HG03097 (cell line): ENCODE data around the gene TRPT1.
"Not testable (repeated sequence)": the region's sequence is repeated elsewhere in the genome, so short reads cannot be mapped to it uniquely, and the experiment has no call there.

ENCODE experiments used
- ATAC-seq: cut with Tn5 transposase; IDR thresholded peaks from one replicate; pipeline ENCODE4 v1.9.1; 2021; ENCODE audit not compliant: unreplicated experiment, low FRiP score

Gene TRPT1

DNA sequence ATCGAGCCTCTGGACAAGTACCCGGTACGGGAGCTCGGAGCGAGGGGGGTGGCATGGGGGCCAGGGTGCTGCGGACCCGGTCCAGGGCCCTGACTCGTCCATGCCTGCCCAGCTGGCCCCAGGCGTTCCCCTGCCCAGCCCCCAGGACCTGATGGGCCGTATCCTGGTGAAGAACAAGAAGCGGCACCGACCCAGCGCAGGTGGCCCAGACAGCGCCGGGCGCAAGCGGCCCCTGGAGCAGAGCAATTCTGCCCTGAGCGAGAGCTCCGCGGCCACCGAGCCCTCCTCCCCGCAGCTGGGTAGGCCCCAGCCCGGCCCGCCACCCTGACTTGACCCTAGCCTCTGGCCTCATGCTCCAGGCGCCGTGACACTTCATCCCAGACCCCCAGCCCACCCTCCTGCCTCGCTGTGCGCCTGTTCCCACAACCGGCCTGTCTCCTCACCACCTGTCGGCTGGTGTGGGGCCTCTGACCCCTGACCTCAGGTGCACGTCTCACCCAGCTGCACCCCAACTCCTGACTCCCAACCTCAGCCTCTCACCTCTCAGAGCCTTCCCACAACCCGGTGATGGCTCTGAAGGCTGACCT lies 33.1 kb upstream of the TRPT1 start:
- ATAC-seq: no peak

DNA sequence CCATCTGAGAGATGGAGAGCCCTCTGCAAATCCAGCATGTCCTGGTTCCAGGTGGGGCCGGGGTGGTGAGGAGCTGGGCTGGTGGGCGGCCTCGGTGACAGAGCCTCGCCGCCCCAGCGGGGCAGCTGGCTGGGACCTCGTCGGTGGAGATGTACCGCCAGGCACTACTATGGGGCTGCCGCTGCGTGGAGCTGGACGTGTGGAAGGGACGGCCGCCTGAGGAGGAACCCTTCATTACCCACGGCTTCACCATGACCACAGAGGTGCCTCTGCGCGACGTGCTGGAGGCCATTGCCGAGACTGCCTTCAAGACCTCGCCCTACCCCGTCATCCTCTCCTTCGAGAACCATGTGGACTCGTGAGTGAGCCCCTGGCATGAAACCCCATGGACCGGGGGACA lies 32.4 kb upstream of the TRPT1 start:
- no peak for ATAC-seq

DNA sequence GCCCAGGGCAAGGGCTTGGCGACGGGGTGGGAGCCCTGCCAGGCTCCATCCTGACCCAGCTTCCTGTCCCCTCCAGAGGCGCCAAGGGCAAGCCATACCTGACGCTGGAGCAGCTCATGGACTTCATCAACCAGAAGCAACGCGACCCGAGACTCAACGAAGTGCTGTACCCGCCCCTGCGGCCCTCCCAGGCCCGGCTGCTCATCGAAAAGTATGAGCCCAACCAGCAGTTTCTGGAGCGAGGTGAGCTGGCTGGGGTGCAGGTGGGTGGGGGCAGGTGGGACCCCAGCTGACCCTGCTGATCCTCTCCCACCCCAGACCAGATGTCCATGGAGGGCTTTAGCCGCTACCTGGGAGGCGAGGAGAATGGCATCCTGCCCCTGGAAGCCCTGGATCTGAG lies 30.3 kb upstream of the TRPT1 start:
- ATAC-seq: no peak

DNA sequence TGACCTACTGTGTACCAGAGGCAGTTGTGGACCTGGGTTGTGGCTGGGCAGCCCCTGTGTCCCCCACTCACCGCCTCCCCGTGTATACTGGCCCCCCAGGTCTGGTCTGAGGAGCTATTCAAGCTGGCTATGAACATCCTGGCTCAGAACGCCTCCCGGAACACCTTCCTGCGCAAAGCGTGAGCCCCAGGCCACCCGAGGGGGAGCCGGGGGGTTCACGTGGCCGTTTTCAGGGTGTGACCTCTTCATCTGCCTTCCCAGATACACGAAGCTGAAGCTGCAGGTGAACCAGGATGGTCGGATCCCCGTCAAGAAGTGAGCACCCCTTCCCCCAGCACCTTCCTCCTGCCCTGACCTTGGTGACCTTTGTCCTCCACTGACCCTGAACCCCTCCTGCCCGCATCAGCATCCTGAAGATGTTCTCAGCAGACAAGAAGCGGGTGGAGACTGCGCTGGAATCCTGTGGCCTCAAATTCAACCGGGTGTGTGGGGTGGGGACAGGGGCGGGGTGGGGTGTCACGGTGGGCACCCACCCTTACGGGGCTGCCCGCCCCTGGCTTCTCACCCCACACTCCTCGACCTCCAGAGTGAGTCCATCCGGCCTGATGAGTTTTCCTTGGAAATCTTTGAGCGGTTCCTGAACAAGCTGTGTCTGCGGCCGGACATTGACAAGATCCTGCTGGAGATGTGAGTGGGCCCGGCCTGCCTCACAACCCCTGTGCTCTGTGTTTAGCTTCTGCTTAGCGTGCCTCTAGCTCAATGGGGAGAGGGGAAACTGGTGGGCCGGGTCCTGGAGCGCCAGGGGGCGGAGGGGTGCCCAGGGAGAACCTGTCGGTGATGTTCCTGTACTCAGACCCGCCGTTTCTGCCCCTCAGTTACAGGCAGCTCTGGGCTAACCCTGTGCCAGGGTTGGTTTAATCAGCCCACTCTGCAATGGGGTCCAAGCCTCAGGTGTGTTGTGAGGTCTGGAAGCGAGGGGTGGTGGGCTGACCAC lies 29.4 kb upstream of the TRPT1 start:
- no peak for ATAC-seq

DNA sequence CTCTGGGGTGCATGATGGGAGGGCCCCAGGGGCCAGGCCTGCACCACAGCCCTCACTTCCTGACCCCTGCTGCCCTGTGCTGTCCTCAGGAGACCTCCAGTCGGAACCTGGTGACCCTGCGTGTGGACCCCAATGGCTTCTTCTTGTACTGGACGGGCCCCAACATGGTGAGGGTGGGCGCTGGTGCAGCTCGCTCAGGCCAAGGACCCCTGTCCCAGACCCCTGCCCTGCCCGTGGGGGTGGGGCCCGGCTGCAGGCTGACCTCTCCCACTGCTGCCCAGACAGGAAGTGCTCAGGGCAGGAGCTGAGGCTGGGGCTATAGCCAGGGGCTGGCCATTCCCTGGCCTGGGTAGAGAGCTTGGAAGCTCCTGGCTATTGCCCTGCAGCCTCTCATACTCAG lies 28.3 kb upstream of the TRPT1 start:
- no peak for ATAC-seq

DNA sequence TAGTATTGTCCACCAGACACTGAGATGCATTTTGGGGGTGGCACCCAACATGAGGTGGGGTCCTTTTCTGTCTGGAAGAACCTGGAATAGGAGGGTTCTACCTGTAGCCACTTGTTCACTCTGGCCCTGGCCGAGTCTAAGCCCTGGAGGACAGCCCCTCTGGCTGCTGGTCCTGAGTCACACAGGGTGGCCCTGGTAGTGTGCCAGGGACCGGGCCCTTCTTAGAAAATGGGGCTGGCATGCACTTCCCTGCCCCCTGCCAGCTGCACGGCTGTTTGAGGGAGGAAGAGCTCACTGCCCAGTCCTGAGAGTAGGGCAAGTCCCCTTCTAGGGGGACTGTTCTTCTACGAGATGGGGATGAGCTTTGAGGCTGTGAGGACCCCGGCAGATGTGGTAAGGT lies 27.5 kb upstream of the TRPT1 start:
- no peak for ATAC-seq

DNA sequence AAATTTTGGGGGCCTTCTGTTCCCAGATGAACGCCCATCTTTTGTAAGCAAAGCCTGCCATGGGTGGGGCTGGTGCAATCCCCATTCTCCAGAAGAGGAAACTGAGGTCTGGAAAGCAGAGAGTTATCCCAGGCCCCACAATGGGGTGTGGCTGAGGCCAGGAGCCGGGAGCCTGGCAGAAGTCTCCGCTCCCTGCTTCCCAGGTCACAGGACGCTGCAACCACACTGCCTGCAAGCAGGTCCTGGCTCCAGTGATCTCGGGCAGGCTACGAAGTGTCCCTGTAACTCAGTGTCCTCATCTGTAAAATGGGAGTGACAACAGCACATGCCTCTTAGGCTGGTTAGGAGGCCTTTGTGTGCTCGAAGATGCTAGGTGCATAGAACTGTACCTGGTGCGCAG lies 27.1 kb upstream of the TRPT1 start:
- ATAC-seq: no peak

DNA sequence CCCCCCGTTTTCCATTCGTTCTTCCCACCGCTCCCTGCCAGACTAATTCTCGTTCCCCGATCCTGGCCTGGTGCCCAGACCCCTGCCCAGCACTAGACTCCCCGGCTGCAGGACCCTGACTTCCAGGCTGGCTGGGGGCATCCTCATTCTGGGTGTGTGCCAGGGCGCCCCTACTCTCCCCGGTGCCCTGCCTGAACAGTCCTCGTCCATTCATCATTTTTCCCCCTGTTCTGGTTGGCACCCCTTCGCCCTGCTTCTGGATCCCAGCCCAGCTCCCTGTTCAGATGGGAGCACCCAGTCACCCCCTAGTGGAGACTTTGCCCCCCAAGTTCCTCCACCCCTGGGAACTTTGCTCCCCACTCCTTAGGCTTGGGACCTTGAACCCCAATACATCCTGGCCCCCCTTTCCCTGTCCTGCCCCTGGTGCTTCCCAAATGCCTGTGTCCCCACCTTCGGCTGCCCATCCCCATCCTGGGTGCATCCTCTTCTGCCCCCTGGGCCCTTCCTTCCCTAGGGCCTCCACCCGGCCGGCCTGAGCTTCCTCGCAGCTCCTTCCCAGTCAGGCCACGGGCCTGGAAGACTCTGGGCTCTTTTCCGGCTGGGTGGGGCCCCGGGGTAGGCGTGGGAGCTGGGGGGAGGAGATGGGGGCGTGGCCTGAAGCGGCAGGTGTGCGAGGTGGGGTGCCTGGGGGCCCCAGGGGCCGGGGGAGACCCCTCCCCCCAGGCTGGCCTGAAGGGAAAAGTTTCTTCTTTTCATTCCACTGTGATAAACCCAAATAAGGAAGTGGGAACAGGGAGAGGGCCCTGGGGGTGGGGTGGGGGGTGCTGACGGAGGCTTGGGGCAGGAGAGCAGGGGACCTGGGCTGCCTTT lies 26.3 kb upstream of the TRPT1 start:
- no peak for ATAC-seq

DNA sequence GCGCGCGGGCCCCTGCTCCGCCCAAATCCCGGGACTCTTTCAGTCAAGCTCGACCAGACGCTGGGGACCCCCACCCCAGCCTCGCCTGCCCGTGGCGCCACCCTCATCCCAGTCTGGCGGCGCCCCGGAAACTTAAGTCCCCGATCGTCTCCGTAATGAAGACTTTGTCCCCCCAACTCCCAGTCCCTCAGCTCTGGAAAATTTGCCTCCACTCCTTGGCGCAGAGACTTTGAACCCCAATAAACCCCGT lies 25.7 kb upstream of the TRPT1 start:
- no peak for ATAC-seq

DNA sequence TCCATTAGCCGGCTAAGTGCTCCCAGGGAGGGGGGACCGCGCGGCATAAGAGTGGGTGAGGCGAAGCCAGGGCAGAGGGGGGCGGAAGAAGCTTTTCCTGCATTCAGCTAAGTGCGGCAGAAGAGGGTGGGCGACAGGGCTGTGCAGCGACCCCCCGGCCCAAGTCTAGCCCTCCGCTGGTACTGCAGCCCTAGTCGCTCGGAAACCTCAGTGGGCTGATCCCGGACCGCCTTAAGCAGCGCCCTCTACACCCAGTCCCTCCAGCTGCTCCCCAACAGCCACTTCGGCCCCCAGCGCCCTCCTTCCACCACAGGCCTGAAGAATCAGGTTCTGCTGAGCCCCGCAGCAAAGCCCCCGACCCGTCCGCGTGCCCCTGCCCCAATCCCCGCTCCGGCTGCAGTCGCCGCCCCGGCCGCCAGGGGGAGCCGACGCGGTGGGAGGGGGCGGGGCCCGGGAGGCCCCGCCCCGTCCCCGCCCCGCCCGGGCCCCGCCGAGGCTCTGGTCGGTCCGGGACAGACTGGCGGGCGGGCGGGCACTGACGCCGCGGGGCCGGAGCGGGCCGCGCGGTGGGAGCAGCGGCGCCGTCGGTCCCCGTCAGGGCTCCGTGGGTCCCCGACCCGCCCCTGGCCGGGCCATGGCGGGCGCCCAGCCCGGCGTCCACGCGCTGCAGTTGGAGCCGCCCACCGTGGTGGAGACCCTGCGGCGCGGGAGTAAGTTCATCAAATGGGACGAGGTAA lies 25.2 kb upstream of the TRPT1 start, which contains the start of gene PLCB3:
PLCB3 (plus strand) TSS at position 515 of the 737 bp plus-strand sequence; CDS start at position 635, 120 bp downstream.
- ATAC-seq: no peak

DNA sequence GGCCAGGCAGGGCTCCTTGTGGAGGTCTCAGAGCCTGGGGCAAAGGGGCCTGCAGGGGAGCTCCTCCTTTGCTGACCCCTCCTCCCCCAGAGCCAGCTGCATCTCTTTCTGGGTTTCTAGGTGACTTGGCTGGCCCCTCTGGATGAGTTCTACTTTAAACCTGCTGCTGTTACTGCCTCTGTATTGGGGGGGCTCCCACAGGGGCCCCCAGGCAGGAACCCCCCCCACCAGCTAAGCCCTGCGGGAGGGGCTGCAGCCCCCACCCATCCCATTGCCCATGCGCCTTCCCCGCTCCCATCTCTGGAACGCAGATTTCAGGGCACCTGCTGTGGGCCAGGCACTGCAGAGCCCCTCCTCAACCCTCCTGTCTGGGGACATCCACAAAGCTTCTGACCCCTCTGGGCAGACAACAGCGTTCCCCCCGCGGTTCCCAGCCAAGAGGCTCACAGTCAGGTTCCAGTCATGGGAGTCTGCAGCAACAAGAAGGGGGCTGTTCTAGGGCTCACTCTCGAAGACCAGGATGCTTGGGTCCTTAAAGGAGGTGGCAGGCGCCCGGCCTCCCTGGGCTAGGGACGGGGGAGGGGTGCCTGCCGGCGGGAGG lies 24.5 kb upstream of the TRPT1 start:
- ATAC-seq: no peak

DNA sequence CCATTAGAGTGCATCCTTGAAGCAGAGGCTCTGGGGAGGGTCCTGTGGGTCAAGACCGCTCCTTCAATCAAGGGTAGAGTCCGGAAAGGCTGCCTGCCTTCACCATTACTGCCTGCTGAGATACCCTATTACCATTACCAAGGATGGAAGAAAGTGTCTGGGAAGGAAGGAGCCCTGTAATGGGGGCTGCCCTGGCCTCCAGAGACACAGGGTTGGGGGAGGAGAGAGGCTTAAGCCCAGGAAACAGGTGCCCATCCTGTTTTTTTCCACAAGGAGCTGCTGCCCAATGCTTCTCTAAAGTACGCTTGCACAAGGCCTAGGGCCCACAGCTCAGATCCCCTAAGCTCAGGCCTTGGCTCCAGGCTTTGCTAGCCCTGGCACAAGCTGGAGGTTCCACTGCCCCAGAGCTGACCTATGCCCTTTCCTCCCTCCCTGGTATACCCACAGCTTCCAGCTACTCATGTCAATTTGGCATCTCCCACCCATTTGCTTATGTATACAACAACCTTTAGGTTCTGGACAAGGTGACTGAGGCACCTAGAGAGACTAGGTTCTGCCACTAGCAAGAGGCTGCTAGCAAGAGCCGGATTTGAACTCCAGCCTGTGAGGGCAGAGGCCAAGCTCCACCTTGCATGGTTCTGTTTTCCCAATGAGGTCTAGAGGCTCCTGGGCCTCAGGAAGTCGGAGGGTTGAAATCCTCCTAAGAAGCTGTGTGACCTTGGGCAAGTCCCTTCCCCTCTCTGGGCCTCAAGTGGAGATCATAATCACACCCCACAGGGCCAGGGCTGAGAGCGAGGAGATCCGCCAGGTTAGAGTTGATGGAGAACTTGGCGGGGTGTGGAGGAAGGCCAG lies 23.8 kb upstream of the TRPT1 start:
- no peak for ATAC-seq

DNA sequence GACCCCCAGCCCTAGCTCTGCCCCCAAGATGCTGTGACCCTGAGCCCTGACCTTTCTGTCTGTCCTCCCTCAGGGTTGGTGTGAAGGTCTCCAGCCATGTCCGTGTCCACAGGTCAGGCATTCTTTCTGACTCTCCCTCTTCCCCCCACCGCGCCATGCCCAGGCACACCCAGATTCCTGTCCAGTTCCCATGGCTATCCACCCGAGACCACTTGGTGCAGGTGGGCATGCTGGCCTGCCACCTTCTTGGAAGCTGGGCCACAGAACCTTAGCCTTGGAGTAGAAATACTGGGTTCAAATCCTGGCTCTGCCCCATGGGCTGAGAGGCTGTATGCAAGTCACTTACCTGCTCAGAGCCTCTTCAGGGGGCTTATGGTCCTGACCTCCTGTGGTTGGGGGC lies 23.1 kb upstream of the TRPT1 start:
- no peak for ATAC-seq

DNA sequence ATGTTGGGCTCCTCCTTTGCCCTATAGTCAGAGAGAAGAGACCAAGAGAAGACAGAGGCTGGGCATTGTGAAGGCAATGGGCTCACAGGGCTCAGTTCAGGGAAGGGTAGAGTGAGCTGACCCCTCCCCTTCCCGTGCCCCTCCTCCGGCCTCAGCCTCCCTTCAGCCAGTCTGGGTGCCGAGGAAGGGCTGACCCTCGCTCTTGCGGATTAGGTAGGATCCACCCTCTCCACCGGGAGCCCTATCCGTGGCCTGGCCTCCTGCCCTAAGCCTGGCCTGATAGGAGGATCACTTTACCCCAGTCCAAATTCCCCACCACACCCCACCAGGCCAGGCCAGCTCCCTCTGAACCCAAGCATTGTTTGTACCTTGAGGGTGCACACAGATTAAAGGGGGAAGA lies 22.6 kb upstream of the TRPT1 start:
- no peak for ATAC-seq

DNA sequence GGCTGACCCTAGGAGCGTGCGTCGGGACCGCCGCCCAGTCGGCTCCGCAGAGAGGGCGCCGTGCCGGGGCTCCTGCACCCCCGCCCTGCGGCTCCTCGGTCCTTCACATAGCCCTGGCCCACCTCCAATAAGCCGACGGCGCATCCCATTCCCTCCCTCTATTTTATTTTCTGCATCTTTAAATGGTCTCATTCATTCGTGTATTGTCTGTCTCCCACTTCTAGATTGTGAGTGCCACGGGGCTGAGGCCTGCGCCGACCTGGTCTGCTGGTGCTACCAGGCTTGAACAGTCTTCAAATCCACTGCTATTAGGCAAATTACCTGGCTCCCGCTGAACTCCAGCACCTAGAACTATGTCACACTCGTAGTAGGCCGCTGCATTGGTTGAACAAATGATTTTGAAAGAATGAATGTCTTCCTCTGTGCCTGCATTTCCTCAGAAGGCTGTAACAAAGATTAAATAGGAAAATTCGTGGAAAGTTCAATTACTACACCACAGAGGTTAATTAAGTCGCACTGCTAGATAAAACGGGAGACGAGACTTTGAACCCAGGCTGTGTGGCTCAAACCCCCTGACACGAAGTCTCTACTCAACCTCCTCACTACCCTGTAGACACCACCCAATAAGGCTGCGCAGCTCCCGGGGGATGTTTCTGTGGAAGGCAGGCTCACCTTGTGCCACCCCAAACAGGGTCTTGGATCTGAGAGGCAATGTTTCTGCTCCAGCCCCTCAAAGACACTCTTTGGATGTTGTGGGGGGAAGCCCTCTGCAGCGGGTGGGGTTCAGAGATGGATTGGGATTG lies 21.9 kb upstream of the TRPT1 start:
- ATAC-seq: no peak

DNA sequence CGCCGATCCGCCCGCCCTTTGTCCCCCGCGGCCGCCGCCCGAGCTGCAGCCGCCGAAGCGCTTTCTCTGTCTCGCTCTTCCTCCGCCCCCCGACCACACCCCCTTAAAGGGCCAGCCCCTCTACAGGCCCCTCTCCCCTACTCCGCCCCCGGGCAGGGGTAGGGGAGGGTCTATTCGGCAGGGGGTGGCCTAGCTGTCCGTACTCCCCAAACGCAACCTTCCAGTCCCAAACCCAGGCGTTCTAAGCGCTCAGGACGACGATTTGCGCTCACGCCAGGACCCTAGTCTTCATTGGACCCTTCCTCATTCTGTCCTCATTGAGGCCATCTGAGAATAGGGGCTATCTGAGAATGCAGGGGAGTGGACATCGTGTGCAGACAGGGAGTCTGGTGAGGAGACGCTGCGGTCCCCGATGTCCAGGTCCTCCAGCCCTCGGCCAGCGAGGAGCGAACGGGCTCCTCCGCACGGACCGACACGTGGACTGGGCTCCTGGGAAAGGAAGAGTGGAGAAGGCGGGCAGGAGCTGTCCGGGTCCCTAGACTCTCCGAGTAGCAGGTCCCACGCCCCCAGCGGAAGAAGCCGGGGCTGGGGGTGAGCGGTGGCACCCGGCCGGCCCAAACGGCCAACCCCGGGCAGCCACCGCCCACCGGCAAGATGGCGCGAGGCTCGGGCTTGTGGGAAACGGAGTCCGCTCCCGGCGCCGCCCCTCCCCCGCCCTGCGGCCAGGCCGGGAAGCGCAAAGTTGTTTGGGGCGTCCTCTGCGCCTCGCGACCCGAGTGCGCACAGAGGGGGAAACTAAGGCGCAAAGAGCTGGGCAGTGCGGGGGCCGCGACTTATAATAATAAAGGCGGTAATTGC lies 21.1 kb upstream of the TRPT1 start, which contains the start of gene PPP1R14B:
PPP1R14B (minus strand) TSS at position 73 of the 858 bp plus-strand sequence. CDS start 270 bp downstream, outside the sequence.
- peak; percentile 32 for ATAC-seq

DNA sequence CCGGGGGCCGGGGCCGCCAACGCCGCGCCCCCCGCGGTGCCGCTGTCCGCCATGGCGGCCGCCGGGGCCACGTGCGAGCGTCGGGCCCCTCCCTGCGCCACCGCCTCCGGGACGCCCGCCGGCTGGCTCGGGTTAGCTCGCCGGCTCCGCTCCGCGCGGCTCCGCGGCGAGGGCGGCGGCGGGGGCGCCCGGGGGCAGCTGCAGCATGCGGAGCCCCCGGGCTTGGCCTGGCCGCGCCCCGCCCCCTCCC lies 20.6 kb upstream of the TRPT1 start:
- ATAC-seq: not testable (repeated sequence)
